Activated T-helper 17 cell treated with anti-CD3 and anti-CD28 coated beads, Interleukin-2, amount 50 U/mL, for 72 hours (primary cell): ENCODE results near the gene ATP8B3. TPM values are rescaled to one million over a fixed set of nuclear protein-coding genes. Genes with fewer than 3 reads are reported as not detected.

ENCODE experiments used
- ATAC-seq: fragments of 150-1000 bp; cut with Tn5 transposase; replicated peaks from 2 replicates; pipeline ENCODE4 v1.10.0; 2021; ENCODE audit warnings: mild to moderate bottlenecking, moderate library complexity
- H3K27ac Mint-ChIP-seq: one replicate; pipeline ENCODE4 v1.8.0; 2022; ENCODE audit warnings: mixed read lengths
- H3K27me3 Mint-ChIP-seq: one replicate; pipeline ENCODE4 v1.8.0; 2022; ENCODE audit warnings: mixed read lengths
- H3K36me3 Mint-ChIP-seq: one replicate; pipeline ENCODE4 v1.8.0; 2022; ENCODE audit warnings: low read depth, mild to moderate bottlenecking, mixed read lengths
- H3K4me1 Mint-ChIP-seq: one replicate; pipeline ENCODE4 v1.8.0; 2022; ENCODE audit warnings: mixed read lengths
- H3K4me3 Mint-ChIP-seq: one replicate; pipeline ENCODE4 v1.8.0; 2022; ENCODE audit warnings: mild to moderate bottlenecking, mixed read lengths
- H3K9me3 Mint-ChIP-seq: one replicate; pipeline ENCODE4 v1.8.0; 2022; ENCODE audit warnings: mixed read lengths
- total RNA-seq, 2 donors: library from RNA; stranded (reverse); gene quantifications; one replicate each; pipeline ENCODE4 v1.2.3, GENCODE V29; 2022

Gene ATP8B3
- total RNA-seq, 2 donors from 2014 or later: 10.1 to 44.8 TPM

DNA sequence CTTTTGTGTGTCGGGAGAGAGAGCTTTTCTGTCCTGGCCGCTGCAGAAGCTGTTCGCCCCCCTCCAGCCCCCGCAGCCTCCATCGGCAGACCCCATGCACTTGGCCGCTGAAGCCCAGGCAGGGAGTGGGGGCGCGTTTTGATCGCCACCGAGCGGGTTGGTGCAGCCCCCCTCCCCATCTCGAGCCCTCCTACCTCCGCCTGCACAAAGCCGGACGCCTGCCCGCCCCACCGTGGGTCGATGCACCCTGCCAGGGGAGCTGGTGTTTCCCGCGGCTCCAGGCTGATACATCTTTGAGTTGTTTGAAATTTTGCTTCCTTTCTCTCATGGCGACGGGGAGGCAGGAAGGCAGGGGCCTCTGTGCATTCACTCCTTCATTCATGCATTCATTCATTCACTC is 75.1 kb downstream of the ATP8B3 start:
- no peaks in the 10 kb centered on the region for H3K4me1 Mint-ChIP-seq
- H3K27me3 Mint-ChIP-seq: peaks cover 14% of the 10 kb centered on the region
- no peaks in the 10 kb centered on the region for H3K36me3 Mint-ChIP-seq
- ATAC-seq: no peak
- H3K27ac Mint-ChIP-seq: no peak overlapping the region
- no peak overlapping the region for H3K4me3 Mint-ChIP-seq
- no peaks in the 10 kb centered on the region for H3K9me3 Mint-ChIP-seq

DNA sequence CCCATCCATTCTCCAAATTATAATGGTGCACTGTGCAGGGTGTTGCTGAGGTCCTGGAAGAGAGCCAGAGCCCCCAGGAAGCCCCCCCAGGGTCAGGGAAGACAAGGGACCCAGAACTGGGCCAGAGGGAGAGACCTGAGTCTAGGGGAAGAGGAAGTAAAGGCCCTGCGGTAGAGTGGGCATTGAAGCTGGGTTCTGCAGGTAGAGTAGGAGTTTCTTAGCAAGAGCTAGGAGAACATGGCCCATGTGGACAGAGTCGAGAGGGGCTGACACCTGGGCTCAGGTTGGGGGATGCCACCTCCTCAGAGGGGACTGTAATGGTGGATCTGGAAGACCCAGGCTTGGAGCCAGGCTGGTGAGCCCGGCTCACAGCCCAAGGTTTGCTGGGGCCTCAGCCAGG is 75.8 kb downstream of the ATP8B3 start:
- Mint-ChIP-seq H3K36me3 (no peaks in the 10 kb centered on the region), H3K4me3 (no peak overlapping the region), H3K27ac (no peak overlapping the region), H3K9me3 (no peaks in the 10 kb centered on the region), H3K27me3 (peaks cover 14% of the 10 kb centered on the region), H3K4me1 (no peaks in the 10 kb centered on the region)
- no peak for ATAC-seq

- ATAC-seq: no peak
- H3K9me3 Mint-ChIP-seq: no peaks in the 10 kb centered on the region
- peaks cover 14% of the 10 kb centered on the region for H3K27me3 Mint-ChIP-seq
- no peaks in the 10 kb centered on the region for H3K4me1 Mint-ChIP-seq
- no peak overlapping the region for H3K27ac Mint-ChIP-seq
- no peaks in the 10 kb centered on the region for H3K36me3 Mint-ChIP-seq
- H3K4me3 Mint-ChIP-seq: no peak overlapping the region
Observed at GRCh38 chr19:1734321-1734966, 77.6 kb downstream of the ATP8B3 start.

Other genes starting within 250 kb of the ATP8B3 start
- 1 to 10 TPM; 6.7 to 8.2 TPM for gene MEX3D, start 244.0 kb downstream of the ATP8B3 start, total RNA-seq
- gene MBD3, start 219.4 kb downstream of the ATP8B3 start, total RNA-seq: 100 to 1,000 TPM in 1 of 2 donors, 10 to 100 TPM in 1; 71.5 to 128 TPM
- 100 to 1,000 TPM; 120 to 209 TPM for gene UQCR11, start 206.8 kb downstream of the ATP8B3 start, total RNA-seq
- gene TCF3, start 159.7 kb downstream of the ATP8B3 start, total RNA-seq: 10 to 100 TPM; 53.6 to 87.0 TPM
- gene ONECUT3, start 58.8 kb downstream of the ATP8B3 start, total RNA-seq: not detected
- gene REXO1, start 36.2 kb upstream of the ATP8B3 start, total RNA-seq: 10 to 100 TPM; 39.7 to 50.0 TPM
- gene KLF16, start 51.3 kb upstream of the ATP8B3 start, total RNA-seq: 10 to 100 TPM; 16.3 to 32.9 TPM
- 100 to 1,000 TPM in 1 of 2 donors, 10 to 100 TPM in 1; 84.4 to 109 TPM for gene ABHD17A, start 73.2 kb upstream of the ATP8B3 start, total RNA-seq
- 10 to 100 TPM; 11.6 to 12.2 TPM for gene ADAT3, start 93.1 kb upstream of the ATP8B3 start, total RNA-seq
- gene SCAMP4, start 93.1 kb upstream of the ATP8B3 start, total RNA-seq: 10 to 100 TPM; 31.7 to 36.4 TPM
- 10 to 100 TPM; 50.2 to 50.7 TPM for gene CSNK1G2, start 128.9 kb upstream of the ATP8B3 start, total RNA-seq
- gene BTBD2, start 203.4 kb upstream of the ATP8B3 start, total RNA-seq: 10 to 100 TPM; 44.2 to 56.0 TPM
- 100 to 1,000 TPM; 280 to 525 TPM for gene MKNK2, start 239.0 kb upstream of the ATP8B3 start, total RNA-seq